HEK293T (cell line): Measurements from ENCODE around the gene TBC1D5.

ENCODE experiments used
- CTCF ChIA-PET: fragments of 350-600 bp; formaldehyde crosslinking; extraction: SDS; loops from one replicate; lab custom pipeline; 2021; ENCODE audit warnings: antibody characterized with exemption, inconsistent platforms; lab: Yijun Ruan, JAX
- POLR2A ChIA-PET: fragments of 350-600 bp; formaldehyde crosslinking; extraction: SDS; loops from one replicate; lab custom pipeline; 2020; ENCODE audit warnings: antibody characterized with exemption, inconsistent platforms; lab: Yijun Ruan, JAX
- DNase-seq: peaks from one replicate; pipeline ENCODE4 v3.0.0; 2012; ENCODE audit warnings: mixed read lengths; ENCODE audit errors: extremely low spot score
- ARNT ChIP-seq: fragments of 450-650 bp; IDR thresholded peaks from 2 replicates; pipeline ENCODE4 v1.6.1; 2017; ENCODE audit warnings: mild to moderate bottlenecking
- BHLHE40 ChIP-seq: fragments of 450-650 bp; IDR thresholded peaks from 2 replicates; pipeline ENCODE4 v1.6.1; 2016; ENCODE audit warnings: mild to moderate bottlenecking, moderate library complexity, borderline replicate concordance
- CTBP1 ChIP-seq: fragments of 450-650 bp; IDR thresholded peaks from 2 replicates; pipeline ENCODE4 v1.6.1; 2016; ENCODE audit warnings: borderline replicate concordance
- ELF4 ChIP-seq: fragments of 450-650 bp; IDR thresholded peaks from 2 replicates; pipeline ENCODE4 v1.6.1; 2017; ENCODE audit warnings: antibody characterized with exemption
- FOXA1 ChIP-seq: fragments of 450-650 bp; IDR thresholded peaks from 2 replicates; pipeline ENCODE4 v1.6.1; 2016; ENCODE audit warnings: mild to moderate bottlenecking
- FOXK2 ChIP-seq: fragments of 450-650 bp; IDR thresholded peaks from 2 replicates; pipeline ENCODE4 v1.6.1; 2016; ENCODE audit warnings: mild to moderate bottlenecking
- FOXM1 ChIP-seq: fragments of 450-650 bp; IDR thresholded peaks from 2 replicates; pipeline ENCODE4 v1.6.1; 2017; ENCODE audit warnings: mild to moderate bottlenecking, borderline replicate concordance
- HDGF ChIP-seq: fragments of 450-650 bp; IDR thresholded peaks from 2 replicates; pipeline ENCODE4 v1.6.1; 2017; ENCODE audit warnings: antibody characterized with exemption, borderline replicate concordance
- L3MBTL2 ChIP-seq: fragments of 450-650 bp; conservative IDR thresholded peaks from 2 replicates; pipeline ENCODE4 v1.6.1; 2016; ENCODE audit warnings: mild to moderate bottlenecking
- LEF1 ChIP-seq: fragments of 450-650 bp; IDR thresholded peaks from 2 replicates; pipeline ENCODE4 v1.6.1; 2017; ENCODE audit warnings: mild to moderate bottlenecking, borderline replicate concordance
- NFRKB ChIP-seq: fragments of 450-650 bp; IDR thresholded peaks from 2 replicates; pipeline ENCODE4 v1.6.1; 2016; ENCODE audit warnings: mild to moderate bottlenecking, moderate library complexity
- SP1 ChIP-seq: fragments of 450-650 bp; IDR thresholded peaks from 2 replicates; pipeline ENCODE4 v1.6.1; 2017
- SUZ12 ChIP-seq: fragments of 450-650 bp; IDR thresholded peaks from 2 replicates; pipeline ENCODE4 v1.6.1; 2016; ENCODE audit warnings: mild to moderate bottlenecking
- TARDBP ChIP-seq: fragments of 450-650 bp; IDR thresholded peaks from 2 replicates; pipeline ENCODE4 v1.6.1; 2016
- ZNF384 ChIP-seq: fragments of 450-650 bp; IDR thresholded peaks from 2 replicates; pipeline ENCODE4 v1.6.1; 2016
- TF ChIP-seq, protein P1 (sequence below): fragments of 450-650 bp; IDR thresholded peaks from 2 replicates; pipeline ENCODE4 v1.6.1; 2016

The TBC1D5 gene

GRCh38 chr3:17369973-17370372, 372.5 kb downstream of the TBC1D5 start:
- CTCF ChIA-PET, result no interaction called here

DNA sequence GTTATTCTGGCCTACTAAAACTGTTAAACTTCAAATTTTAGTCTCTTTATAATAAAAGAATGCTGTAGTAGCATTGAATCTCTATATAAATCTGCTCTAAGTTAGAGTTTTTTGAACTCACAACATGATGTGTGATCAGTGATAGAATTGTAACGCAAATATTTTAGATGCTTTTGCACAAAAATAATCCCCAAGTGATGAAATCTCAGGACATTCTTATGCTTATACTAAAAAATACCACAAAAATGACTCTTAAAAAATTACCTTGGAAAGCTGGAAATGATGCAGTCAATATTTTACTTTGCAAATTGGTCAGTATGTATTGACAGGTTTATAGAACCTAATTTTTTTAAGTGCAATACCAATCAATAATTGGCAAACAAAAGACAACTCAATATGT, 375.3 kb downstream of the TBC1D5 start:
- TF ChIP-seq SUZ12, result no peak
- no peak for TF ChIP-seq FOXA1
- no peak for TF ChIP-seq CTBP1
- no peak for TF ChIP-seq FOXM1
- TF ChIP-seq HDGF, result no peak
- no peak for TF ChIP-seq SP1
- no peak for TF ChIP-seq LEF1
- TF ChIP-seq ELF4, result no peak
- no peak for TF ChIP-seq L3MBTL2
- TF ChIP-seq NFRKB, result no peak
- no peak for TF ChIP-seq FOXK2
- no peak for TF ChIP-seq TARDBP
- no peak for TF ChIP-seq BHLHE40
- POLR2A ChIA-PET, result no interaction called here
- no peak for DNase-seq
- CTCF ChIA-PET, result no interaction called here

More at GRCh38 chr3:17369973-17370372, 372.5 kb downstream of the TBC1D5 start:
- no peak for DNase-seq
- POLR2A ChIA-PET, result no interaction called here
- TF ChIP-seq ARNT (no peak), TARDBP (no peak), L3MBTL2 (no peak), SP1 (no peak), HDGF (no peak), SUZ12 (no peak), ELF4 (no peak), FOXM1 (no peak), FOXK2 (no peak), NFRKB (no peak), FOXA1 (no peak), BHLHE40 (no peak), CTBP1 (no peak), ZNF384 (no peak), LEF1 (no peak)
- TF ChIP-seq, protein P1, sequence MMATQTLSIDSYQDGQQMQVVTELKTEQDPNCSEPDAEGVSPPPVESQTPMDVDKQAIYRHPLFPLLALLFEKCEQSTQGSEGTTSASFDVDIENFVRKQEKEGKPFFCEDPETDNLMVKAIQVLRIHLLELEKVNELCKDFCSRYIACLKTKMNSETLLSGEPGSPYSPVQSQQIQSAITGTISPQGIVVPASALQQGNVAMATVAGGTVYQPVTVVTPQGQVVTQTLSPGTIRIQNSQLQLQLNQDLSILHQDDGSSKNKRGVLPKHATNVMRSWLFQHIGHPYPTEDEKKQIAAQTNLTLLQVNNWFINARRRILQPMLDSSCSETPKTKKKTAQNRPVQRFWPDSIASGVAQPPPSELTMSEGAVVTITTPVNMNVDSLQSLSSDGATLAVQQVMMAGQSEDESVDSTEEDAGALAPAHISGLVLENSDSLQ, result no peak

GRCh38 chr3:17360991-17361390, 381.4 kb downstream of the TBC1D5 start:
- DNase-seq, result no peak
- TF ChIP-seq, protein P1, result no peak
- TF ChIP-seq ZNF384, result no peak
- no peak for TF ChIP-seq SP1
- CTCF ChIA-PET, result no interaction called here
- POLR2A ChIA-PET, result no interaction called here

- TF ChIP-seq TARDBP, result no peak
- no peak for TF ChIP-seq BHLHE40
- no peak for TF ChIP-seq NFRKB
- TF ChIP-seq FOXK2, result no peak
- TF ChIP-seq ZNF384, result no peak
- no peak for TF ChIP-seq CTBP1
- no peak for TF ChIP-seq SUZ12
- POLR2A ChIA-PET, result no interaction called here
- CTCF ChIA-PET, result no interaction called here
- DNase-seq, result no peak
Observed at GRCh38 chr3:17359911-17360310, 382.5 kb downstream of the TBC1D5 start.

DNA sequence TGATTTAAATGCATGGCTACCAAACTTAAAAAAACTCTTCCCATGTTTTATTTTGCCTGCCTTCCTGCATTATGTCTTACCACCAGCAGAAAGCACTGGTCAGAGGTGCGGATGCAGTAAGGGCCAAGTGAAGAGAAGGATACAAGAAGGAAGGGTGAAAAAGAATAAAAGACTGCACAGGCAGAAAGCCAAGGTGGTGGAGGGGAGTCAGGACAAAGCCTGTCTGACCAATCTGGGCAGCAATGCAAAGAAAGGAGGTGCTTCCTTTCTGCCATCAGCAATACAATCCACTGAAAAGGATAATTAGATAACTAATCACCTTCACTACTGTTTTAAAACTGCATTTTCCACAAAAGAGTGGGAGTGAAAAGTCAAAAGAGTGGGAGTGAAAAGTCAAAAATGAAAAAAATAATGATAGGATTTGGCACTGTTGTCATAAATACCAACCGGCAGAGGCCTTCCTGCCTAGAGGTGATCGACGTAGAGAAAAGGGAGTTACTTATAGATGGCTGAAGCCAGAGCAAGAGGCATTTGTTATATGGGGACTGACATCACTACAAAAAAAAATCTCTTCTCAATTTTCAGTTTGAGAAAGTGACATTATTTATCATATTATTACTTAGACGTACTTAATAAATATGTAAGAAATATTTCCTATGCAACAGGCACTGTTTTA, 385.3 kb downstream of the TBC1D5 start:
- TF ChIP-seq L3MBTL2, result no peak
- TF ChIP-seq BHLHE40, result no peak
- no peak for TF ChIP-seq NFRKB
- TF ChIP-seq ZNF384, result no peak
- no peak for TF ChIP-seq SUZ12
- no peak for TF ChIP-seq HDGF
- TF ChIP-seq ELF4, result no peak
- no peak for TF ChIP-seq SP1
- TF ChIP-seq FOXK2, result no peak
- ChIA-PET CTCF (no interaction called here), POLR2A (no interaction called here)
- DNase-seq, result no peak

DNA sequence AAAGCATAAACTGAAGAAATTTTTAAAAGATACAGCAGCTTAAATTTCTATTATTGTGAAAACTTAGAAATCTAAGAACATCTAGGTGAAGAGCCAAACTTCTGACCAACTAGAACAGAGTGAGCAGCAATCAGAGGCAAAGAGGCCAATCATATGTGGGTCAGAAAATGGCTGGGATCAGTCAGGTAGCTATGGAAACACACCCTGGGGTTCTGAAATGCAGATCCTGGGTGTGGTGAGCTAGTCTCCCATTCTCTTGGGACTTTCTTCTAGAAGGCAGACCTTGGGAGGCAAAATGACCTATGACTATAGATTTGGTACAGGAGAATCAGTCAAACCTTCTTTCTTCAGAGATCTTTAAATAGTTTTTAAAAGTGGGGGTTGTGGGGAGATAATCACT, 385.8 kb downstream of the TBC1D5 start:
- no peak for DNase-seq
- ChIA-PET CTCF (interaction anchor here (0.5 kb wide), 1 partner anchor 177 kb away, joined by 4 read pairs; no protein-coding TSS in a partner anchor), POLR2A (no interaction called here)
- no peak for TF ChIP-seq CTBP1
- TF ChIP-seq FOXK2, result no peak
- TF ChIP-seq SUZ12, result no peak
- TF ChIP-seq SP1, result no peak
- TF ChIP-seq ELF4, result no peak
- no peak for TF ChIP-seq HDGF
- TF ChIP-seq ARNT, result no peak
- TF ChIP-seq FOXA1, result no peak

GRCh38 chr3:17355591-17355990, 386.8 kb downstream of the TBC1D5 start:
- DNase-seq, result no peak
- POLR2A ChIA-PET, result no interaction called here
- TF ChIP-seq BHLHE40 (no peak), FOXA1 (no peak), LEF1 (no peak), NFRKB (no peak), L3MBTL2 (no peak)
- CTCF ChIA-PET, result no interaction called here
